Measurements from ENCODE around the gene NOM1.

GRCh38 chr7:156906200-156906649, 43.3 kb upstream of the NOM1 start:
- TF ChIP-seq, protein P1, sequence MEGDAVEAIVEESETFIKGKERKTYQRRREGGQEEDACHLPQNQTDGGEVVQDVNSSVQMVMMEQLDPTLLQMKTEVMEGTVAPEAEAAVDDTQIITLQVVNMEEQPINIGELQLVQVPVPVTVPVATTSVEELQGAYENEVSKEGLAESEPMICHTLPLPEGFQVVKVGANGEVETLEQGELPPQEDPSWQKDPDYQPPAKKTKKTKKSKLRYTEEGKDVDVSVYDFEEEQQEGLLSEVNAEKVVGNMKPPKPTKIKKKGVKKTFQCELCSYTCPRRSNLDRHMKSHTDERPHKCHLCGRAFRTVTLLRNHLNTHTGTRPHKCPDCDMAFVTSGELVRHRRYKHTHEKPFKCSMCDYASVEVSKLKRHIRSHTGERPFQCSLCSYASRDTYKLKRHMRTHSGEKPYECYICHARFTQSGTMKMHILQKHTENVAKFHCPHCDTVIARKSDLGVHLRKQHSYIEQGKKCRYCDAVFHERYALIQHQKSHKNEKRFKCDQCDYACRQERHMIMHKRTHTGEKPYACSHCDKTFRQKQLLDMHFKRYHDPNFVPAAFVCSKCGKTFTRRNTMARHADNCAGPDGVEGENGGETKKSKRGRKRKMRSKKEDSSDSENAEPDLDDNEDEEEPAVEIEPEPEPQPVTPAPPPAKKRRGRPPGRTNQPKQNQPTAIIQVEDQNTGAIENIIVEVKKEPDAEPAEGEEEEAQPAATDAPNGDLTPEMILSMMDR (IDR thresholded peaks at IDR 0.05; ENCODE audit: low read depth, low read length): no peak
- TF ChIP-seq POLR2A (IDR thresholded peaks at IDR 0.05; ENCODE audit: extremely low read depth, insufficient read length): no peak
- no peak for TF ChIP-seq MAX (IDR thresholded peaks at IDR 0.05; ENCODE audit: low read depth, low read length)
- TF ChIP-seq MYC (IDR thresholded peaks at IDR 0.05; ENCODE audit: low read depth, low read length): no peak

Data from NB4 (cell line).